Cardiac fibroblast (primary cell): Measurements from ENCODE around the gene RNASEH2C.
"Not testable (repeated sequence)": the region's sequence is repeated elsewhere in the genome, so short reads cannot be mapped to it uniquely, and the experiment has no call there.

Source experiments
- DNase-seq, 2 donors: peaks; one replicate each; pipeline versions ENCODE4 v3.0.0 to v3.0.0-alpha.2; 2010; ENCODE audit warnings: low read depth in 2 of 2
- H3K4me3 ChIP-seq, 2 donors: replicated peaks in 1 of 2; 1 replicate in 1 of 2; 2 replicates in 1 of 2; pipeline ENCODE4 v1.5.1; 2011; ENCODE audit warnings: low read depth in 2 of 2, low read length in 2 of 2, mild to moderate bottlenecking in 2 of 2, moderate library complexity in 1 of 2
- CTCF ChIP-seq: IDR thresholded peaks from one replicate; pipeline ENCODE4 v1.5.1; 2011; ENCODE audit warnings: low read depth, mild to moderate bottlenecking, low read length, inconsistent platforms

RNASEH2C gene

GRCh38 chr11:65720211-65720934, at the start of gene RNASEH2C:
TSS of gene RNASEH2C (minus strand) at chr11:65720798. CDS start at chr11:65720758, 40 bp downstream.
- H3K4me3 ChIP-seq, result peak within 1 kb of the TSS; percentile 79 to 89
- no peak for TF ChIP-seq CTCF
- DNase-seq, result peak; percentile 86

DNA sequence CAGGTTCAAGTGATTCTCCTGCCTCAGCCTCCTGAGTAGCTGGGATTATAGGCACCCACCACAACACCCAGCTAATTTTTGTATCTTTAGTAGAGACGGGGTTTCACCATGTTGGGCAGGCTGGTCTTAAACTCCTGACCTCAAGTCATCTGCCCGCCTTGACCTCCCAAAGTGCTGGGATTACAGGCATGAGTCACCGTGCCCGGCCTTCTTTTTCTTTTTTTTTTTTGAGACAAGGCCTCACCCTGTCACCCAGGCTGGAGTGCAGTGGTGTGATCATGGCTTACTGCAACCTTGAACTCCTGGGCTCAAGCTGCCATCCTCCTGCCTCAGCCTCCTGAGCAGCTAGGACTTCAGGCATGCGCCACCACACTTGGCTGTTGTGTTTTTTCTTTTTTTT, 47.2 kb upstream of the RNASEH2C start:
- H3K4me3 ChIP-seq, DNase-seq: not testable (repeated sequence)

DNA sequence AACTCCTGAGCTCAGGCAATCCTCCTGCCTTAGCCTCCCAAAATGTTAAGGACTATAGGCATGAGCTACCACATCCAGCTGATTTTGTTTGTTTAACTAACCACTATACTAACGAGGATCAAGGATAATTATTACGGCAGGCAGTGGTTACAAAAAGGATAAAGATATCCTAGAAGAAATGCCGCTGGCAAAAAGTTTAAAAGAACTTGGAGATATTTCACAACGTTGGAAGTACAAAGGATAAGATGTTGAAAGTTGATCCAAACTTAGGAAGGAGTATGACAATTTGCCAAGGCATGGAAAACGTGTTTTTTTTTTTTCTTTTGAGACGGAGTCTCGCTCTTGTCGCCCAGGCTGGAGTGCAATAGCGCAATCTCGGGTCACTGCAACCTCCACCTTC, 46.8 kb upstream of the RNASEH2C start:
- H3K4me3 ChIP-seq, result no peak overlapping the region
- TF ChIP-seq CTCF, result no peak
- peak in 1 of 2 donors; percentile 37 for DNase-seq

GRCh38 chr11:65766535-65766934, 45.9 kb upstream of the RNASEH2C start:
- TF ChIP-seq CTCF, result no peak
- no peak overlapping the region for H3K4me3 ChIP-seq
- peak; percentile 20 to 42 for DNase-seq

GRCh38 chr11:65764434-65764833, 43.8 kb upstream of the RNASEH2C start:
- DNase-seq, result no peak
- TF ChIP-seq CTCF, result no peak
- no peak overlapping the region for H3K4me3 ChIP-seq

- H3K4me3 ChIP-seq, DNase-seq: not testable (repeated sequence)
These were observed 42.2 kb upstream of the RNASEH2C start for GRCh38 chr11:65762816-65763215.

DNA sequence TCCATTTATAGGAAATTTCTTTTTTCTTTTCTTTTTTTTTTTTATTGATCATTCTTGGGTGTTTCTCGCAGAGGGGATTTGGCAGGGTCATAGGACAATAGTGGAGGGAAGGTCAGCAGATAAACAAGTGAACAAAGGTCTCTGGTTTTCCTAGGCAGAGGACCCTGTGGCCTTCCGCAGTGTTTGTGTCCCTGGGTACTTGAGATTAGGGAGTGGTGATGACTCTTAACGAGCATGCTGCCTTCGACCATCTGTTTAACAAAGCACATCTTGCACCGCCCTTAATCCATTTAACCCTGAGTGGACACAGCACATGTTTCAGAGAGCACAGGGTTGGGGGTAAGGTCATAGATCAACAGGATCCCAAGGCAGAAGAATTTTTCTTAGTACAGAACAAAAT, 41.6 kb upstream of the RNASEH2C start:
- not testable (repeated sequence) for DNase-seq, H3K4me3 ChIP-seq

DNA sequence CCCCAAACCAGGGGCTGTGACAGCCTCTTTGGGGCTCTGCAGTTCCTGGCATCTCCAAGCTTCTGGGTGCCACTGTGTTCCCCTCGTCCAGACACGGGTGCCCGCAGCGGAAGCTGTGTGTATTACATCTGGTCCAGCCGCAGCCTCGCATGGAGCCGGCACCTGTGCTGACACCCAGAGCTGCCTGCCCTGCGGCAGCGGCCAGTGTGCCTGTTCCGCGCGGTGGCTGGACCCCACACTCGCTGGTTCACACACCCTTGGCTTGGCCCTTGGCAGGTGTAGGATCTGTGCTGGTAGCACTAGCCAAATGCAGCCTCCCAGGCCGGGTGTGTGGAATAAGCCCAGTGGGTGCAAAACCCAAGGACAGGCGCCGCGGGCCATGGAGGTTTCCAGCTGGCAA, 24.5 kb upstream of the RNASEH2C start:
- no peak for TF ChIP-seq CTCF
- no peak for DNase-seq
- H3K4me3 ChIP-seq, result no peak overlapping the region
